Progenitor cell of endocrine pancreas (in vitro differentiated cells): ENCODE data around the gene KNDC1. TPM values are rescaled to one million over a fixed set of nuclear protein-coding genes. Genes with fewer than 3 reads are reported as not detected.

Experiments
- DNase-seq: peaks from one replicate; pipeline ENCODE4 v3.0.0; 2021; ENCODE audit warnings: low spot score; ENCODE audit not compliant: unreplicated experiment
- H3K27ac Mint-ChIP-seq: 2 replicates; pipeline ENCODE4 v1.8.0; 2021; ENCODE audit warnings: mild to moderate bottlenecking, moderate library complexity, mixed read lengths
- H3K27me3 Mint-ChIP-seq: 2 replicates; pipeline ENCODE4 v1.8.0; 2021; ENCODE audit warnings: mixed read lengths
- H3K36me3 Mint-ChIP-seq: 2 replicates; pipeline ENCODE4 v1.8.0; 2022; ENCODE audit warnings: mixed read lengths; ENCODE audit not compliant: insufficient read depth
- H3K4me1 Mint-ChIP-seq: 2 replicates; pipeline ENCODE4 v1.8.0; 2021; ENCODE audit warnings: low read depth, mixed read lengths
- H3K4me3 Mint-ChIP-seq: 2 replicates; pipeline ENCODE4 v1.8.0; 2021; ENCODE audit warnings: low read depth, mild to moderate bottlenecking, moderate library complexity, mixed read lengths
- H3K9me3 Mint-ChIP-seq: 2 replicates; pipeline ENCODE4 v1.8.0; 2021; ENCODE audit warnings: low read depth, mixed read lengths
- CTCF ChIP-seq: fragments of 200-600 bp; sonication (generic); IDR thresholded peaks from one replicate; pipeline ENCODE4 v1.5.0; 2021; ENCODE audit warnings: antibody characterized with exemption, mild to moderate bottlenecking; ENCODE audit not compliant: unreplicated experiment
- total RNA-seq: library from RNA; stranded (reverse); gene quantifications from 2 replicates; pipeline ENCODE4 v1.2.1, GENCODE V29; 2021

KNDC1 gene
- total RNA-seq, 1 donor from 2014 or later, result 14.2 TPM

- H3K4me3 Mint-ChIP-seq, result no peak overlapping the region
- no peak overlapping the region for H3K27ac Mint-ChIP-seq
- H3K36me3 Mint-ChIP-seq, result peaks cover 6% of the 10 kb centered on the region
- no peaks in the 10 kb centered on the region for H3K4me1 Mint-ChIP-seq
- peaks cover 13% of the 10 kb centered on the region for H3K27me3 Mint-ChIP-seq
- no peak for TF ChIP-seq CTCF
- H3K9me3 Mint-ChIP-seq, result no peaks in the 10 kb centered on the region
- no peak for DNase-seq
Measured at GRCh38 chr10:133166504-133166827, 6.4 kb downstream of the KNDC1 start.

- Mint-ChIP-seq H3K27me3 (peaks cover 13% of the 10 kb centered on the region), H3K27ac (no peak overlapping the region), H3K4me1 (no peaks in the 10 kb centered on the region), H3K36me3 (peaks cover 8% of the 10 kb centered on the region), H3K9me3 (no peaks in the 10 kb centered on the region), H3K4me3 (no peak overlapping the region)
- TF ChIP-seq CTCF, result no peak
- no peak for DNase-seq
Measured at GRCh38 chr10:133166828-133167692, 7.0 kb downstream of the KNDC1 start.

GRCh38 chr10:133167693-133168616 is 7.9 kb downstream of the KNDC1 start:
- Mint-ChIP-seq H3K36me3 (peaks cover 5% of the 10 kb centered on the region), H3K4me1 (no peaks in the 10 kb centered on the region), H3K4me3 (no peak overlapping the region), H3K27ac (no peak overlapping the region), H3K9me3 (peaks cover under 1% of the 10 kb centered on the region), H3K27me3 (peaks cover 4% of the 10 kb centered on the region)
- DNase-seq, result no peak
- no peak for TF ChIP-seq CTCF

GRCh38 chr10:133168617-133169031 is 8.6 kb downstream of the KNDC1 start:
- H3K4me1 Mint-ChIP-seq, result no peaks in the 10 kb centered on the region
- H3K9me3 Mint-ChIP-seq, result peaks cover 5% of the 10 kb centered on the region
- H3K36me3 Mint-ChIP-seq, result peaks cover 8% of the 10 kb centered on the region
- no peak for TF ChIP-seq CTCF
- H3K27me3 Mint-ChIP-seq, result peaks cover 3% of the 10 kb centered on the region
- no peak overlapping the region for H3K4me3 Mint-ChIP-seq
- DNase-seq, result no peak
- no peak overlapping the region for H3K27ac Mint-ChIP-seq

GRCh38 chr10:133169173-133169947 is 9.3 kb downstream of the KNDC1 start:
- Mint-ChIP-seq H3K4me3 (no peak overlapping the region), H3K9me3 (peaks cover 6% of the 10 kb centered on the region), H3K27ac (no peak overlapping the region), H3K36me3 (peaks cover 8% of the 10 kb centered on the region), H3K27me3 (peaks cover 3% of the 10 kb centered on the region), H3K4me1 (no peaks in the 10 kb centered on the region)
- no peak for DNase-seq
- TF ChIP-seq CTCF, result no peak
